Measurements from ENCODE around the gene CD99L2.

Gene CD99L2

DNA sequence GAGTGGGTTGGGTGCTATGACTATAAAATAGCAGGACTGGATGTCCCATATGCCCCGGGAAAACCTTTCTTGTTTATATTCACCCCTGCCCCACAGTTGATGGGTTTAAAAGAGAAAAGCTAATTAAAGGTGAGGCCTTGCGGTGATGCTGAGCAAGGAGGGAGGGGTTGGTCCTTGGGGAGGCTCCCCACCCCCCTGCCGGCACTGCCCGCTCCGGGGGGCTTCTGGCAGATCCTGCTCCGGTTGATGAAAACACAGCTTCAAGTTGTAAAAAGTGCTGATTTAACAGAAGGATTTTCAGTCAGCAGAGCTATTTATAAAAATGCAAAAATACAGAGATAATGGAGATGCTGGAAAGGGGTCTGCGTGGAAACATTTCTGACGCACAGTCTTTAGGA lies 136.7 kb downstream of the CD99L2 start:
- no peak for DNase-seq

DNA sequence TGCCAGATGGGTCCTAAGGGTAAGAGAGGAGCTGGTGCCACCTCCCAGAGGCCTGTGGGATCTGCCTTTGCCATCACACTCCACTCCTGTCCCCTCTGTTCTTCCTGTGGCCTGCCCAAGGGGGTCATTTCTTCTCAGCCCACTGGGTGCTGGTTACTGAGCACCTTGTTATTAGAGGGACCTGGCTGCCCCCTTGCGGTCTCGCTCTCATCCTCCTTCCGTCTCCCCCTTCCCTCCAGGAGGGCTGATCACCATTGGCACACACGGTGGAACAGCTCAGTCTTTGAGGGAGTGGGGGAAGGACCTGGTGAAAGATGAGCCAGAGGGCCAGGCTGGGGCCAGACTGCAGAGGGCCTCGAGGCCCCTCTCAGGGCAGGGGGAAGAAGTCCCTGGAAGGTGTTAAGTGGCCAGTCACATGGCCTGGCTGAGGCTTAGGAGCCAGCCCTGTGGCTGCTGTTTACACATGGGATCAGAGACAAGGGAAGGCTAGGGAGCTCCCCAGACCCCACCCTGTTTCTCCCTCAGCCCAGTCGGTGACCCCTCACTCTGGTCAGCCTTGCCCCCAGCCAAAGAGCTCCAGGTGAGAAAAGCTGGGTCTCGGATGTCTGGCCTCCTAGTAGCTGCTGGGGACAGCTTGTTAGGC lies 137.2 kb downstream of the CD99L2 start:
- no peak for DNase-seq

DNA sequence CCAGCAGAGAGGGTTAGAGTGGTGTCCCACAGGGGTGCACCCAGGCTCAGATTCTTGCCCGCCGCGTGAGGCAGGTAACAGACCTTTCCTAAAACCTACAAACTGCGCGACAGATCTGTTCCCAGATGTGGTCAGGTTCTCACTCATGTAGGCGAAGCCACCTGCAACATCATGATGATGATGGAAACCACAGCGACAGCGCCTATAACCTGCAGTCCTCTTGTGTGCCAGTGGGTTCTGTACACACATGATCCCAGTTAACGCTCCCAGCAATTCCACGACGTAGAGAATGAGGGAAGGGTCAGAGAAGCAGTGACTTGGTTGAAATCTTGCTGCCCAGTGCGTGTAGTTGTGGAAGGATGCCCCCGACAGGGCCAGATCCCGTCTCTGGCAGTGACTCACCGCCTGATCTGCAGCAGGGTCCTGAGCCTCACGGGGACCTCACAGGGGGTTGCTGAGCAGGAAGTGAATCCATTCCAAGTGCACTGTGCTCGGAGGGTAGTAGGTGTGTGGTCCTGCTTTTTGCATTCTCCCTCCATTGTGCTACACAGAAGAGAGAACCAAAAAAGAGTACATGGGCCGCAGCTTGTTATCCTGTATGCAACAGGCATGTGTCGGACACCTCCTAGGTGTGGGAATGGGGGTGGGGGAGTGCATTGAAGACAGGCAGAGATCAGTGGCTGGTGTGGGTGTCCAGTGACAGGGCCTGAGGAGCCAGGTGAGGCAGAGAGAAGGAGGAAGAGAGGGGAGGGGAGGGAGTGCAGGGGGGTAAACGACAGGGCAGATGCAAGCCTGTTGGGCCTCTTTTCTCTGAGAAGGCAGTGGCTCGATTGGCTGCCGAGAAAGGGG lies 138.7 kb downstream of the CD99L2 start:
- no peak for DNase-seq

DNA sequence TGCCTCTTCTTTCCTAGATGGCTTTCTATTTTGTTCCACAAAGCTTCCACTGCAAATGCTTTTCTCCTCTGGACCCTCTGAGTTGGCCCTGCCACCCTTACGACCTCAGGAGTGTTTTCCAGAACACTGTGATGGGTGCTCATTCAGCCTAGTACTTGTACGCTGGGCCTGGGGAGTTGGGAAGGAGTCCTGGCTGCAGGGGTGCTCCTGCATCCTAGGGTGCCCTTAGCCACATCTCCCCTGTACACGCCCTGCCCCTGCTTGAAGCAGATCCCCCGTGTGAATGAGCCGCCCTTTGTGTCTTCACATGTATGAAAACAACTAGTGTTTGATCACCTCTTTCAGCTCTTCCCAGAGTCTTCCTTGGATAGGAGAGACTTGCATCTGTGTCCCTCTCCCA lies 141.1 kb downstream of the CD99L2 start:
- no peak for DNase-seq

DNA sequence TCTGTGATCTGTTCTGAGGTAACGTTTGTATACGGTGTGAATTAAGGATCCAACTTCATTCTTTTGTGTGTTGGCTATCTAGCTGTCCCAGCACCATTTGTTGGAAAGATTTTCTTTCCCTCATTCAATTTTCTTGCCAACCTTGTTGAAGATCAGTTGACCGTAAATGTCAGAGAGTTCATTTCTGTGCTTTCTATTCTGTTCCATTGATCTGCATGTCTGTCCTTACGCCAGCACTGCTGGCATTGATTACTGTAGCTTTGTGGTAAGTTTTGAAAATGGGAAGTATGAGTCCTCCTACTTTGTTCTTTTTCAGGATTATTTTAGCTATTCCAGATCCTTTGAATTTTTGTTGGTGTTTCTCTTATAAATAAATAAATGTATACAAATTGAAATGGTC lies 144.5 kb downstream of the CD99L2 start:
- no peak for DNase-seq

DNA sequence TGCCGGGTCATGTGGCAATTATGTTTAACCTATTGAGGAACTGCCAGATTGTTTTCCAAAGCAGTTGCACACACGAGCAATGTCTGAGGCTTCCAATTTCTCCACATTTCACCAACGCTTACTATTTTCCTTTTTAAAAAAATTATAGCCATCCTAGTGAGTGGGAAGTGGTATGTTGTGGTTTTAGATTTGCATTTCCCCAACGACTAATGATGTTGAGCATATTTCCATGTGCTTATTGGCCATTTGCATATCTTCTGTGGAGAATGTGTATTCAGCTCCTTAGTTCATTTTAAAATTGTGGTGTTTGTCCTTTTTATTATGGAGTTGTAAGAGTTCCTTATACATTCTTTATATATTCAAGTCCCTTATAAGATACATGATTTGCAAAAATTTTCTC lies 145.1 kb downstream of the CD99L2 start:
- no peak for DNase-seq

DNA sequence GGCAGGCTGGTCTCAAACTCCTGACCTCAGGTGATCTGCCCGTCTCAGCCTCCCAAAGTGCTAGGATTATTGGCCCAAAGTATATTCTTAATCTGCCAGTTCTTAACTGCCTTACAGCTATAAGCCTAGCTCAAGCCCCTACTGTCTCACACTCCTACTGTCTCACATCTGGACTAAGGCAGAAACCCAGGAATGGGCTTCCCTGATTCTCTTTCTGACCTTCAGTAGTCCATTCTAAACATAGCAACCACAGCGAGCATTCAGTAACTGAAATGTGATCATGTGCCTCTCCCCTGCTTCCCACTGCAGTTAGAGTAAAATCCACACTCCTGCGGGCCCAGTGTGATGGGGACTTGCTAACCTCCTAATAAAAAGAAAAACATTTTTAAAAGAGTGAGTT lies 146.3 kb downstream of the CD99L2 start:
- DNase-seq, result no peak

DNA sequence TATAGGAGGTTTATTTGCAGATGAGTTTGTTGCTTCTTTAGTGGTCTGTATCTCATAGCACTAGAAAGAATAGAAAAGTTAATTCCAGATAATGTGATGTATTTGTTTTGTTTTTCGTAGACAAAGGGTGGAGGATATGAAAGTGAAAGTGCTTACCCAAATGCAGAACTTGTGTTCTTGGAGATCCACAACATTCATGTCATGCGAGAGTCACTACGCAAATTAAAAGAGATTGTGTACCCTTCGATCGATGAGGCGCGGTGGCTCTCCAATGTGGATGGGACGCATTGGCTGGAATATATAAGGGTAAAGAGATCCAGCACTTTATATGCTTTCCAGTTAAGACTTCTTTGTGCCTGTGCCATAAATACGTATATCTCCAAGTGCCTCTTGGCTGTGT lies 162.0 kb downstream of the CD99L2 start:
- DNase-seq, result no peak

DNA sequence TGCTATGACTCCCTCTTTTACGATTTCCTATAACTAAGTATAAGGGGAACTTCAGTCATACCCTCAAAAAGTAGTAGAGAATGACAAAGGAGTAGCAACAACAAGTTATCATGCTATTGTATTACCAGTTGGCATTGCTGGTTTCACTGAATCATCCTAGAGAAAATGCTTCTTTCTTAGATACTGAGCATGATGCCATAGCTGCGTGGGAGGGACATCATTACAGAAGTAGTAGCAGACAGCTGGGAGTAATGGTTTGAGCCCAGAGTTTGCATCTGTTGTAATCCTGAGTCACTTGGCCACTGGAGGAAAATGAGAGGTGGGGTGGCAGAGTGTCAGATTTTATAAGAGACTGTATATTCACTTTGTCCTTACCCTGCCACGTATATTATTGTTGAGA lies 166.7 kb downstream of the CD99L2 start:
- peak; percentile 60 for DNase-seq

DNA sequence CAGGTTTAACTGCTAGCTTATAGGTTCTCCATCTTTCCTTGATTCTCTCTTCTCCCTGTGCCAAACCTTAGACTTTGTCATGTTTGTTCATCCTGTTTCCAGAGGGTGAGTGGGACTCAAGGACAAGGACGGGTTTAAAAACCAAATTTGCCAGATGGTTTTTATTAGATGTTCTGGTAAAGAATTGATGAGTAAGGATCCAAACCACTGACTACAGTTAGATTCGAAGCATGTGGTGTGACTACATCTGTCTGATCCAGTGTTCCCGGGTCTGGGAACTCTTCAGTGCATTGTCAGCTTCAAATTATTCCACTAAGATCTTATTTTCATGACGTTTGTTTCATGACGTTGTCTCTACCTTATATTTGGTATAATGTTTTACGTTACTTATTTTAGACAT lies 167.7 kb downstream of the CD99L2 start:
- no peak for DNase-seq

DNA sequence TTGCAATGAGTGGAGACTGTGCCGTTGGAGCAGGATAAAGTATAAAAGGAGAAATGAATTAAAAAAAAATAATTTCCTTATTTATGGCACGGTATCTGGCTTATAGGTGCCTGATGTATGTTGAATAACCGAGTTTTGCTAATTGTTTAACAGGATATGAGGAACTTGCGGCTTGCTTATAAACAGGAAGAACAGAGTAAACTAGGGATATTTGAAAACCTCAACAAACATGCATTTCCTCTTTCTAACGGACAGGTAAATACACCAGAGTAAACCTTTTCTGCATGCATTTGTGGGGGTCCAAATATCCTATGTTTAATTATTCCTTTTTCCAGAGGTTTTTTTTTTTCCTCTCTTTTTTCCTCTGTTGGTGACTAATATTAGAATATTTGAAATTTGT lies 168.5 kb downstream of the CD99L2 start:
- DNase-seq, result no peak

DNA sequence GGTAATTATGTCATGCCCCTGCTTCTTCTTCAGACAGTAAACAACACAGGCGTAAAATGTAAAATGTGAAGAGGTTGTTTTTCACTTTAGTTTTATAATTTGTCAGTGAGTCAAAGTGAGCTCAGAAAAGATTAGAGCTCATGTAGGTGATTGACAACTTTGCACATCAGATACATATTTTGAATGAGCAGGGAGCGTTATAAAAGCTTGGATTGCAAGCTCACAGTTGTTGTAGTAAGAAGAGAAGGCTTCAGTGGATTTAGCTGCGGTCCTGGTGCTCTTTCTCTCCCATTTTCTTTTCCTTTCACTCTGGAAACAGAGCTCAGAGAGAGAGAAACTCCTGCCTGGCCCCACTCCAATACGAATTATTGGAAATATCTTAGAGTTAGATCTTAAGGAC lies 178.8 kb downstream of the CD99L2 start:
- no peak for DNase-seq
